Measurements from ENCODE around the gene DNMBP. TPM values are rescaled to one million over a fixed set of nuclear protein-coding genes. Genes with fewer than 3 reads are reported as not detected.

Gene DNMBP
- total and polyA plus RNA-seq, 2 of the 4 experiments (the other 2 are of a cell fraction) = 10.9 to 13.6 TPM

- Histone ChIP-seq H3K27me3 (ENCODE audit: control insufficient read depth, insufficient read depth, low read length) (no peaks in the 10 kb centered on the region), H4K20me1 (ENCODE audit: insufficient read depth, low read length) (no peaks in the 10 kb centered on the region), H3K79me1 (ENCODE audit: low read depth in 1 of 2, low read length in 2 of 2) (peaks cover 19 to 76% of the 10 kb centered on the region in 2 experiments), H2AFZ (replicated peaks; ENCODE audit: low read length, poor library complexity) (no peak overlapping the region), H4K91ac (ENCODE audit: insufficient read depth, low read depth, low read length) (peak overlapping the region; percentile 53), H4K5ac (ENCODE audit: low read depth, low read length) (peak overlapping the region; percentile 82), H3K36me3 (ENCODE audit: control insufficient read depth, insufficient read depth, low read length) (peaks cover 2% of the 10 kb centered on the region; the same call in 1 of the 2 replicates), H3K4ac (ENCODE audit: low read depth, low read length) (peak overlapping the region; percentile 21), H3K4me2 (ENCODE audit: low read depth, low read length) (peak overlapping the region; percentile 70), H2AK5ac (ENCODE audit: low read depth, low read length) (peak overlapping the region; percentile 77), H2BK15ac (ENCODE audit: low read depth, low read length) (peak overlapping the region; percentile 24; the same call in 1 of the 3 replicates), H4K8ac (ENCODE audit: low read depth in 2 of 2, low read length in 2 of 2) (peak overlapping the region; percentile 22 to 66; a peak in 3 of 4 replicates), H3K9me1 (ENCODE audit: insufficient read depth, low read length) (peaks cover 16% of the 10 kb centered on the region), H3K56ac (ENCODE audit: extremely low read depth, insufficient read depth, low read length) (0 out of 2 replicates have a peak overlapping the region, but pooled peaks have one; percentile 46), H3K4me3 (ENCODE audit: insufficient read depth, low read depth, low read length) (no peak overlapping the region), H3K14ac (replicated peaks; ENCODE audit: low read depth, low read length) (peak overlapping the region; percentile 40; the same call in 1 of the 2 replicates), H2BK120ac (ENCODE audit: low read depth, low read length) (peak overlapping the region; percentile 61; the same call in 1 of the 2 replicates), H2BK20ac (ENCODE audit: low read depth, low read length) (peak overlapping the region; percentile 2; the same call in 1 of the 2 replicates), H2AK9ac (replicated peaks; ENCODE audit: low read depth, low read length, poor library complexity) (no peak overlapping the region), H3K18ac (ENCODE audit: low read depth, low read length) (peak overlapping the region; percentile 75; the same call in 1 of the 2 replicates), H3K27ac (ENCODE audit: insufficient read depth, low read length) (peak overlapping the region; percentile 48), H3K9ac (ENCODE audit: low read depth, low read length) (peak overlapping the region; percentile 20; the same call in 1 of the 2 replicates), H2BK5ac (ENCODE audit: low read depth, low read length, poor library complexity, severe bottlenecking) (peak overlapping the region; percentile 96), H3K23ac (ENCODE audit: low read depth, low read length) (peak overlapping the region; percentile 33; the same call in 1 of the 2 replicates), H3K9me3 (ENCODE audit: control insufficient read depth, insufficient read depth, low read length) (no peaks in the 10 kb centered on the region), H3K4me1 (ENCODE audit: control insufficient read depth, insufficient read depth, low read length) (peaks cover 20% of the 10 kb centered on the region)
- in situ Hi-C loops (cut with MboI; ENCODE audit: low sequenced_read_pairs) (no loop called here), dilution Hi-C loops (cut with HindIII; ENCODE audit: low sequenced_read_pairs, unreplicated experiment) (no loop called here), intact Hi-C loops (cut with micrococcal nuclease) (no loop called here)
- ChIA-PET POLR2A (ENCODE audit: unreplicated experiment) (no interaction called here), CTCF (interaction anchor here (0.9 to 1.1 kb wide), 2 partner anchors 37 to 139 kb away, joined by 3 to 4 read pairs; no protein-coding TSS in a partner anchor)
- WGBS, 2 experiments (ENCODE audit: extremely low coverage in 2 of 2, insufficient read length in 1 of 2) = no CpG with 5 or more reads among the region's 5 CpGs
- DNase-seq (peak; percentile 68), ATAC-seq (ENCODE audit: low read depth) (peak; percentile 45)
- BruUV-seq (replicated peaks) = no TSS peak
- 0 out of 2 replicates have a peak, but pooled peaks have one; percentile 5 for TF ChIP-seq FOS (IDR thresholded peaks at IDR 0.05; ENCODE audit: low read depth, low read length)
- no peak for TF ChIP-seq NFE2L2 (IDR thresholded peaks at IDR 0.05; ENCODE audit: low read depth, low read length)
- no peak for TF ChIP-seq CTCF (conservative IDR thresholded peaks at IDR 0.05; ENCODE audit: low read depth, low read length)
- no peak for TF ChIP-seq CHD1 (IDR thresholded peaks at IDR 0.05; ENCODE audit: low read depth, low read length)
- no peak for TF ChIP-seq POLR2A (IDR thresholded peaks at IDR 0.05; ENCODE audit: low read depth, low read length)
Measured at GRCh38 chr10:99984211-99985034, 25.3 kb downstream of the DNMBP start.
